Skin epidermis (tissue), 12 donors: Measurements from ENCODE around the gene CCDC107.
A peak's percentile ranks its signal among the peaks of the same experiment; 100 is the strongest.
"Not testable (repeated sequence)": the region's sequence is repeated elsewhere in the genome, so short reads cannot be mapped to it uniquely, and the experiment has no call there.

Source experiments
- H3K27ac ChIP-seq, 21 experiments: fragments of 200-600 bp; sonication (generic) in 11 of 21; one replicate each; pipeline ENCODE4 v1.5.0; 2020; ENCODE audit warnings: mild to moderate bottlenecking in 3 of 21, inconsistent platforms in 2 of 21, moderate library complexity in 2 of 21
- H3K4me3 ChIP-seq, 7 experiments: fragments of 200-600 bp; sonication (generic) in 2 of 7; one replicate each; pipeline ENCODE4 v1.5.0; 2020; ENCODE audit warnings: inconsistent platforms in 2 of 7, mild to moderate bottlenecking in 2 of 7, moderate library complexity in 1 of 7

Gene CCDC107

DNA sequence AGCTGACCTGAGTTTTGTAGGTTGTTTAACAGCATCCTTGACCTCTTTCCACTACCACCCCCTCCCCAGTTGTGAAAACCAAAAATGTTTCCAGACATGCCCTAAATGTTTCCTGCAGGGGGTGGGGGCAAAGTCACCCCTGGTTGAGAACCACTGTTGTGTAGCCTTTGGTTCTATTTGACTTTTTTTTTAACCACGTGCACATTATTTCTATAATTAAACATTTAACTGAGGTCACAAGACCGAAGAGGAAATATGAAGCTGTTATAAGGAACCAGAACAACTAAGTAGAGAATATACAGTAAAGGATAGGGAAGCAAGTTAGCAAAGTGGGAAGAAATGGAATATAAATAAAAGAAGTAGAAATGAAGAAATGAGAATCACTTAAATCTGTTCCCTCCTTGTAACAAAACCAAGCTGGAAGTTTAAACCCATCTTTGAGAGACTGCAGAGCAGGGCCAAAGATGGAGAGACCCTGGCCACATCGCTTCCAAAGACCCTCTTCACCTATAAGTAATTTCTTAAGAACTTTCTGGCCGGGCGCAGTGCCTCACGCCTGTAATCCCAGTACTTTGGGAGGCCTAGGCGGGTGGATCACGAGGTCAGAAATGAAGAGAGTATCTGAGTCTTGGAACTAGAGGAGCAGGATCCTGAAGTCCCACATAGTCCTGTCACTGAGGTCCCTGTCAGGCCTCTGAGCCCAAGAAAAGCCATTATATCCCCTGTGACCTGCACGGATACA is 21.8 kb upstream of the CCDC107 start:
- peak overlapping the region in 10 of 21 experiments; percentile 7 to 73 (median 52) for H3K27ac ChIP-seq

DNA sequence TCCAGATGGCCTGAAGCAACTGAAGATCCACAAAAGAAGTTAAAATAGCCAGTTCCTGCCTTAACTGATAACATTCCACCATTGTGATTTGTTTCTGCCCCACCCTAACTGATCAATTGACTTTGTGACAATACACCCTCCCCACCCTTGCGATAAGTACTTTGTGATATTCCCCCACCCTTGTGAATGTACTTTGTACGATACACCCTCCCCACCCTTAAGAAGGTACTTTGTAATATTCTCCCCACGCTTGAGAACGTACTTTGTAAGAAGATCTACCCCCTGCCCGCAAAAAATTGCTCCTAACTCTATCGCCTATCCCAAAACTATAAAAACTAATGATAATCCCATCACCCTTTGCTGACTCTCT is 21.2 kb upstream of the CCDC107 start:
- not testable (repeated sequence) for H3K4me3 ChIP-seq
- peak overlapping the region in 8 of 21 experiments; percentile 1 to 60 (median 52) for H3K27ac ChIP-seq

More for the DNA sequence above, 21.8 kb upstream of the CCDC107 start:
- H3K4me3 ChIP-seq = no peak overlapping the region

DNA sequence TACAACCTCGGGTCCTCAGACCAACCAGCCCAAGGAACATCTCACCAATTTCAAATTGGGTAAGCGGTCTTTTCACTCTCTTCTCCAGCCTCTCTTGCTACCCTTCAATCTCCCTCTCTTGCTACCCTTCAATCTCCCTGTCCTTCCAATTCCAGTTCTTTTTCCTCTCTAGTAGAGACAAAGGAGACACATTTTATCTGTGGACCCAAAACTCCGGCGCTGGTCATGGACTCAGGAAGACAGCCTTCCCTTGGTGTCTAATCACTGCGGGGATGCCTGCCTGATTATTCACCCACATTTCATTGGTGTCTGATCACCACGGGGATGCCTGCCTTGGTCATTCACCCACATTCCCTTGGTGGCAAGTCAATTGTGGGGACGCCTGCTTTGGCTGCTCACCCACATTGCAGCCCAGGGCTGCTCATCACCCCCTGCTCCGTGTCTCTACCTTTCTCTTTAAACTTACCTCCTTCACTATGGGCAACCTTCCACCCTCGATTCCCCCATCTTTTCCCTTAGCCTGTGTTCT is 20.6 kb upstream of the CCDC107 start:
- H3K27ac ChIP-seq = peak overlapping the region in 5 of 21 experiments; percentile 50 to 60 (median 55)
- not testable (repeated sequence) for H3K4me3 ChIP-seq

DNA sequence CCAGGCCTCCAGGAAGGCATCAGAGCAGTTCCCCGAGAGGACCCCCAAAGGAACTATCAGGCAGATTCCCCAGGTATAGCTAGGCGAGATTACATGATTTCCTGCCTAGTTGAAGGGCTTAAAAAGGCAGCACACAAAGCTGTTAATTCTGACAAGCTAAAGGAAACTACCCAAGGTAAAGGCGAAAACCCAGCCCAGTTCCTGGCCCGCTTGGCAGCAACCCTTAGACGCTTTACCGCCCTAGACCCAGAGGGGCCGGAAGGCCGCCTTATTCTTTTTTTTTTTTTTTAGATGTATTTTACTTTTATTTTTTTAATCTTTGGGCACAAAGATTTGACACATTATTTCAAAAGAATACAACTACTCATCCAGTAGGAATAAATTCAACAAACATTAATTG is 19.3 kb upstream of the CCDC107 start:
- not testable (repeated sequence) for H3K4me3 ChIP-seq
- H3K27ac ChIP-seq = peak overlapping the region in 4 of 21 experiments; percentile 14 to 61 (median 34)

DNA sequence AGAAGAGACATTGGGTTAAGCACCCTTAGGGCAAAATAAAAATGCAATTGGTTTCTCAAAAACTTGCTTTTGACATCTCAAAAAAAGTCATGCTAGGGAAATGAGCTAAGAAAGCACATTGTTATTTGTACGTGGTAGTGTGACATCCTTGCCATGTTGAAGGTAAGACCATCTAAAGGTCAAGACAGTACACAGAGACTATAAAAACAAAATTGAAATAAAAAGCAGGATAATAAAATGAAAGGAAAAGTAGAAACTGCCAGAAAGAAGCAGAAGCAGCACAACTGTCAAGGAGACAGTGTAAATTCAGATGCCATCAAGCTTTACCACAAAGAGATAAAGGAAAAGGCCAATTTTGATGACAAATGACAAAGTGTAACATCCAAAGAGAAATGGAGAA is 18.9 kb upstream of the CCDC107 start:
- not testable (repeated sequence) for H3K4me3 ChIP-seq
- peak overlapping the region in 3 of 21 experiments; percentile 14 to 61 (median 25) for H3K27ac ChIP-seq

DNA sequence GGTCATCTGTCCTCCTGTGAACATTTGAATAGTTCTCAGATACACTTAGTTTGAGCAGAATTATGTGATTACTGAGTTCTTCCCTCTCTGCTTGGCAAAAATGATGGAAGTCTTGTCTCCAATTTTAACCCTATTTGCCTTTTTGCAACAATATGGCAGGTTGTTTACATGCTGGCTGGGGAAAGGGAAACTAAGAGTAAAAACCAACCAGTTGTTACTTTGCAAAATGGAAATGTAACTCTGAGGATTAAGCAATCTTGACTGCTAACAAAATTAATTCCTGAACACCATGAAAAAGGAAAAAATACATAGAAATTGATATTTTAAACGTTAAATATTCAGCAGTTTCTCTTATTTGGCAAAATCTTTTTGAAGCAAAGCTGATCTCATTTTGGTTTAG is 18.5 kb upstream of the CCDC107 start:
- Histone ChIP-seq H3K4me3 (no peak overlapping the region), H3K27ac (peak overlapping the region in 3 of 21 experiments; percentile 14 to 61 (median 17))

DNA sequence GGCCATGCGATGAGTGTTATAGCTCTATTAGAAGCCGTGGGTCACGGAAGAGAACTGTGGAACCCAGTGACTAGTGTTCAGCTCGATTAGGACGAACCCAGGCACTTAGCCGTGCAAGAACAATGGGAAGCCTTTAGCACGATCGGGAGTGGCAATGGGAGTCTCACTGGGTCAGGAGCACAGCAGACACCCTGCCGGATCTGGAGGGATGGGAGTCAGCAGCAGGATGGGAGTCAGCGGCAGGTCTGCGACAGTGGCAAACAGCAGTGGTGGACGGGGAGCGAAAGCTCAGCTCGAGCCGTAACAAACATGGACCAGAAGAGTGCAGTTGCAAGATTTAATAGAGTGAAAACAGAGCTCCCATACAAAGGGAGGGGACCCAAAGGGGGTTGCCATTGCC is 17.7 kb upstream of the CCDC107 start:
- H3K4me3 ChIP-seq, H3K27ac ChIP-seq: not testable (repeated sequence)

DNA sequence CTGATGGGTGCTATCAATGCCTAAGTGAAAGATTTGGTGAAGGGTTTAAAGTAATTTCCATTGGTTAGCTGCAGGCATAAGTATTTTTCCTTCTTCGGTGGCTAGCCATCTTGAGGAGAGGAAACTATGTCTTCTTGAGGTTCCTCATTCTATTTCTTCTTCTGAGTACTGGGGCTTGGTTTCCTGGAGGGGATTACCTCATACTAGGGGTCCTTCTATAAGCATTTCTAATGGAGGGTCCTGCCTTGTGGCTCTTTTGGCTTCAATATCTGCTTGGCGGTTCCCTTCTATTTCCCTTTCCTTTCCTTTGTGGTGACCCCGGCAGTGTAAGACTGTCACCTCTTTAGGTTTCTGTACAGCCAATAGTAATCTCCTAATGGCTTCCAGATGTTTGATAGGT is 16.6 kb upstream of the CCDC107 start:
- not testable (repeated sequence) for H3K4me3 ChIP-seq
- H3K27ac ChIP-seq = peak overlapping the region in 4 of 21 experiments; percentile 5 to 35 (median 25)

DNA sequence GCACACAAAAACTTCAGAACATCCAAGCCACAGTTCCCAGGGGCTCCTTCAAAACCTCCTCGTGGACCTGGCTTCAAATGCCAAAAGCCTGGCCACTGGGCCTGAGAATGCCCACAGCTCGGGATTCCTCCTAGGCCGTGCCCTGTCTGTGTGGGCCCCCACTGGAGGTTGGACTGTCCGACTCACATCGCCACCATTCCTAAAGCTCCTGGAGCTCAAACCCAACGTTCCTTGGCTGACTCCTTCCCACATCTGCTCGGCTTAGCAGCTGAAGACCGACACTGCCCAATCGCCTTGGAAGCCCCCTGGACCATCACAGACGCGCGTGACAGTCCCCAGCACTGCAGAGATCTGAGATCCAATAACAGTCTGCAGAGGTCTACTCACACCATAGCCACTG is 15.0 kb upstream of the CCDC107 start:
- no peak overlapping the region for H3K4me3 ChIP-seq
- no peak overlapping the region for H3K27ac ChIP-seq

DNA sequence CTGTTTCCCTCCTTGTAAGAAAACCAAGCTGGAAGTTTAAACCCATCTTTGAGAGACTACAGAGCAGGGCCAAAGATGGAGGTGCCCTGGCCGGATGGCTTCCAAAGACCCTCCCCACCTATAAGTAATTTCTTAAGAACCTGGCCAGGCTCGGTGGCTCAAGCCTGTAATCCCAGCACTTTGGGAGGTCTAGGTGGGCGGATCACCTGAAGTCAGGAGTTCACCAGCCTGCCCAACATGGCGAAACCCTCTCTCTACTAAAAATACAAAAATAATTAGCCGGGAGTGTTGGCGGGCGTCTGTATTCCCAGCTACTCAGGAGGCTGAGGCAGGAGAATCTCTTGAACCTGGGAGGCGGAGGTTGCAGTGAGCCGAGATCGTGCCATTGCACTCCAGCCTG is 12.4 kb upstream of the CCDC107 start:
- peak overlapping the region in 20 of 21 experiments; percentile 63 to 97 (median 88) for H3K27ac ChIP-seq
- peak overlapping the region; percentile 37 to 55 (median 48) for H3K4me3 ChIP-seq

DNA sequence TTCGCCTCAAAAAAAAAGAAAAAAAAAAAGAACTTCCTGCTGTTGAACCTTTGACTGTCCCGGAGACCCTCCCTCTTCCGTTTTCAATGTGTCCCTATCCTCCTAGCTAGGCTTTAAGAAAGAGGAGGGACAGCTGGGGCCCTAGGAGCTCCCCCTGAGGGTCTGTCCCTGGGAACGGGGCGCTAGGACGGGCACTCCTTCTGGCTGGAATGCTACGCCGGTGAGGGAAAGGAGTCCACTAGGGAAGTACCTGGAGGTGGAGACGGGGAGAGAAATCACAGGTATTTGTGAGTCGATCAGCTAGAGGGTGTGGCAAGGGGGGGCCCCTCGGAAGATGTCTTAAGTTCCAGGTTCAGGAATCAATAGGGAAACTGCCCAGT is 11.9 kb upstream of the CCDC107 start:
- Histone ChIP-seq H3K4me3 (peak overlapping the region; percentile 37 to 55 (median 48)), H3K27ac (peak overlapping the region; percentile 46 to 97 (median 87))

DNA sequence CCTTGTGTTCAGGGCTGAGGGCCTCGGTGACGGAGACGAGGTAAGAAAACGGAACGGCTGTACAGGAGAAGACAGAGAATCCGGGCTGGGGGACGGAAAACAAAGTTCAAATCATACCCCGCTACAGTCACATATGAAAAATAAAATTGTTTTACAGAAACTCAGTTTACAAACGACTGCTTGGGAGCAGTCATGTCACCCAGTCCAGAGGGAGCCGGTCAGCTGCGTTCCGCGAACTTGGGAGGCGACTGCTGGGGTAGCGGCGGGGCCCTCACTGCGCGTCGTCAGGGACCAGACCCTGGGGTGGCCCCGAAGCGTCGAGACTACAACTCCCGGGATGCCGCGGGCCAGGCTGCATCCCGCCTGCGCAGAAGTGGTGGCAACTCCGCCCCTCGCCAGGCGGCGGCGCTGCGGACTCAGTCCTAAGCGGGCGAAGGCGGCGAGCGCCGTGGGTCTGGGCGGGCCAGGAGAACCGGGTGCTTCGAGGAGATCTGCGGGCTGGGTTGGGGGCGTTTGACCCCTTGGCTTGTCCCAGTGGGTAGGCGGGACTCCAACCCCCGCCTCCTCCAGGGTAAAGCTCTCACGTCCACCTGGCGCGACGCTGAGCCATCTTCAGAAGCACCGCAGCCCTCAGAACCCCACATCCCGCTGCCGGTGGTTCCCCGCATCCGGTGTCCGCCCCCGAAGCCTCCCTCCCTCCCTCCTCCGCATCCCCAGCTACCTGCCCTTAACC is 11.4 kb upstream of the CCDC107 start:
- H3K27ac ChIP-seq = peak overlapping the region; percentile 46 to 97 (median 87)
- peak overlapping the region; percentile 37 to 55 (median 48) for H3K4me3 ChIP-seq

DNA sequence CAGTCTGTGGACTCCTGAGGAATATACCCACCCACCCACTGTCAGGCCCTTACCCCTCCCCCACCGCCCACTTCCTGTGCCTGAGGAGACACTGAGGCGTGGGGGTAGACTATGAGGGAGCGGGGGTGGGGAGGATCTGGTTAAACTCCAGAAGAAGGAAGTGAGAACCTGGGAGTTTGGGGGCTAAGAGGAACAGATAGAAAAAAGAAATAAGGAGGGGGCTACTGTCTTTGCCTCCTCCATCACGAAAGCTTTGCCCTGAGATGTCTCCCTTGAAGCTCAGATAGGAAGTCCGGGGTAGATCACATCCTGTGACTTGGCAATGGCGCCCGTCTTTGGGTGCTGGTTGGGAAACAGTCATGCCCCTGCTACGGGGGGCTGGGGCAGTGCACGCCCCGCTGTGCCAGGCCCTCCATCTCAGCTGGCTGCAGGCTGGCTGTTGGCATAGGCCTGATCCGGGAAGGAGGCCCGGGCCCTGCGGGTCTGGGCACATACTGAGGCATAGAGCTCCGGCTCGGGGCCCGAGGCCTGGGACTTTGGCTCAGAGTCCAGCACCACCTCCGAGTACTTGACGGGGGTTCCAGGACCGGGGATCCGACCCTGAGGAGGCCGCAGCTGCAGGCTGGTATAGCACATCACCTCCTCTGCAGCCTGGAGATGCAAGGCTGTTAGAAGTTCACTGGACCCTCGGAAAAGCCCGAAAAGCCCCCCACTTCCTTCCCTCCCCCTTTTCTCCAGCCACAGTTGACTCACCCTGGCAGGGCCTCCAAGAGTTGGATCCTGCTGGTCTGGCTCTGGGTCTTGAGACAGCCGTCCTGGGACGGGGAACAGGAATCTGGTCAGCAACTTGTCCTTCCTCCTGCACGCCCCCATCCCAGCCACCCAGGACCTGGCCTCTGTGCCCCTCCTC is 8.4 kb upstream of the CCDC107 start:
- Histone ChIP-seq H3K4me3 (peak overlapping the region; percentile 18 to 47 (median 27)), H3K27ac (peak overlapping the region in 20 of 21 experiments; percentile 6 to 97 (median 75))

DNA sequence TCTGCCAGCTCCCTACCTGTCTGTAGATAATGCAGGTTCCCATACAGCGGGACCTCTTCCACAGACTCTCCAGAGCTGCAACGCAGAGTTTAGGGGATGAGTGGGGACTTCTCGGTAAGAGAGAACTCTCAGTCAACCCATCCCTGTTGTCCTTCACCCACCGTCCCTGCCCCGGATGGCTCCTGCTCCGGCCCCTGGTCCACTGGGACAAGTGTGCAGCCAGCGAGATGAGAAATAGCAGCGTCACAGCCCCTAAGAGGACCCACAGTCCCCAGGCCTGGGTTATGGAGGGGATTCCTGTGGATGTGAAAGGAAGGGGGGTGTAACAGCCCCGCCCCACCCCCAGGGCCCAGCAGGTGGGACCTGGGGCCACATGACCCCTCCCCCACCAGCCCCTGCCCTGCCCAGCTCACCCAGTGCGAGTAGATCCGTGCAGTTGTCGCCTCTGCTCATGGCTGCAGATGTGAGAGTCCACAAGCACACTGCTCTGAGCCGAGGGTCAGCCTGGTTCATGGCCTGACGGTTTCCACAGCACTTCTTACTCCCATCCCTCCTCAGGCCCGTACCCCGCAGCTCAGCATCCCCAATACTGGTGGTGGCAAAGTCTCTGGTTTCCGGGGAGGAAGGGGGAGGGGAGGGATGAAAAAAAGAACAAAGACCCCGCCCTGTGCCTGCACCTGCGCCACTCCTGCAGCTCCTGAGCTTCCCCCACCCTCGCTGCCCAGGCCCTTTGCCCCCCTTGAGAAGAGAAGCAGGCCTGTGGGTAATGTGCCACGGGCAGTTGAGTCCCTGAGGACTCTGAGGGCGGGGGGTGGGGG is 7.5 kb upstream of the CCDC107 start, which contains the start of gene SIT1:
SIT1 (minus strand) TSS at position 591 of the 818 bp plus-strand sequence; CDS start at position 513, 78 bp downstream.
- peak within 1 kb of the TSS; percentile 18 to 47 (median 27) for H3K4me3 ChIP-seq
- H3K27ac ChIP-seq = peak within 1 kb of the TSS in 20 of 21 experiments; percentile 20 to 97 (median 75)

DNA sequence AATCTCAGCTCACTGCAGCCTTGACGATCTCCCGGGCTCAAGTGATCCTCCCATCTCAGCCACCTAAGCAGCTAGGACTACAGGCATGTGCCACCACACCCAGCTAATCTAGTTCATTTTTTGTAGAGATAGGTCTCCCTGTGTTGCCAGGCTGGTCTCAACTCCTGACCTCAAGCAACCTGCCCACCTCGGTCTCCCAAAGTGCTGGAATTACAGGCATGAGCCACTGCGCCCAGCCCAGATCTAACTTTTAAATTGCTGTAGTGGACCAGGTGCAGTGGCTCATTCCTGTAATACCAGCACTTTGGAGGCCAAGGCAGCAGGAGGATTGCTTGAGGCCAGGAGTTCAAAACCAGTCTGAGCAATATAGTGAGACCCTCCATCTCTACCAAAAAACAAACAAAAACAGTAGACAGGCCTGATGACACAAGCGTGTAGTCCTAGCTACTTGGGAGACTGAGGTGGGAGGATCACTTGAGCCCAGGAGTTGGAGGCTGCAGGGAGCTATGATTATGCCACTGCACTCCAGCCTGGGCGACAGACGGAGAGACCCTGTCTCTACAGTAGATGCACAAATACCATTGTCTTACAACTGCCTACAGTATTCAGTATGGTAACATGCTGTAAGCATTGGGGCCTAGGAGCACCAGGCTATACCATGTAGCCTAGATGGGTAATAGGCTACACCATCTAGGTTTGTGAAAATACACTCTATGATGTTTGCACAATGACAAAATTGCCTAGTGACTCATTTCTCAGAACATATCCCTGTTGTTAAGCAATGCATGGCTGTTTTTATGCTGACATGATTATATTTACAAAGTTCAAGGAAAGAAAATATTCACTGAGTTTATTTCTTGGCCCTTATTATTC is 5.9 kb upstream of the CCDC107 start:
- H3K27ac ChIP-seq = peak overlapping the region in 7 of 21 experiments; percentile 6 to 97 (median 67)

DNA sequence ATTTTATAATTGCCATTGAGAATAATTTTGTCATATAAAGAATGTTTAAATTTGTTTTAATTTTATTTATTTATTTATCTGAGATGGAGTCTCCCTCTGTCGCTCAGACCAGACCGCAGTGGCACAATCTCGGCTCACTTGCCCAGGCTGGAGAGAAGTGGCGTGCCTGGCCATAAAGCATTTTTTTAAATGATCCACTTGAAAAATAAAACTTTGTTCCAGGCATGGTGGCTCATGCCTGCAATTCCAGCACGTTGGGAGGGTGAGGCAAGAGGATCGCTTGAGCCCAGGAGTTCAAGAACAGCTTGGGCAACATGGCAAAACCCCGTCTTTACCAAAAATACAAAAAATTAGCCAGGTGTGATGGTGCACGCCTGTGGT is 5.3 kb upstream of the CCDC107 start:
- no peak overlapping the region for H3K4me3 ChIP-seq
- peak overlapping the region in 9 of 21 experiments; percentile 7 to 72 (median 30) for H3K27ac ChIP-seq

More for the DNA sequence above, 5.9 kb upstream of the CCDC107 start:
- no peak overlapping the region for H3K4me3 ChIP-seq

DNA sequence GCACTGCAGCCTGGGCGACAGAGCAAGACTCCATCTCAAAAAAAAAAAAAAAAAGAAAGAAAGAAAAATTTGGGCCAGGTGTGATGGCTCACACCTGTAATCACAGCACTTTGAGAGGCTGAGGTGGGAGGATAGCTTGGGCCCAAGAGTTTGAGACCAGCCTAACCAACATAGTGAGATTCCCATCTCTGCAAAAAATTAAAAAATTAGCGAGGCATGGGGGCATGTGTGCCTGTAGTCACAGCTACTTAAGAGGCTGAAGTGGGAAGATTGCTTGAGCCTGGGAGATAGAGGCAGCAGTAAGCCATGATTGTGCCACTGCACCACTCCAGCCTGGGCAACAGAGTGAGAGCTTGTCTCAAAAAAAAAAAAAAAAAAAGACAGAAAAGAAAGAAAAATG is 4.5 kb upstream of the CCDC107 start:
- Histone ChIP-seq H3K27ac (peak overlapping the region in 4 of 21 experiments; percentile 30 to 72 (median 52)), H3K4me3 (no peak overlapping the region)

DNA sequence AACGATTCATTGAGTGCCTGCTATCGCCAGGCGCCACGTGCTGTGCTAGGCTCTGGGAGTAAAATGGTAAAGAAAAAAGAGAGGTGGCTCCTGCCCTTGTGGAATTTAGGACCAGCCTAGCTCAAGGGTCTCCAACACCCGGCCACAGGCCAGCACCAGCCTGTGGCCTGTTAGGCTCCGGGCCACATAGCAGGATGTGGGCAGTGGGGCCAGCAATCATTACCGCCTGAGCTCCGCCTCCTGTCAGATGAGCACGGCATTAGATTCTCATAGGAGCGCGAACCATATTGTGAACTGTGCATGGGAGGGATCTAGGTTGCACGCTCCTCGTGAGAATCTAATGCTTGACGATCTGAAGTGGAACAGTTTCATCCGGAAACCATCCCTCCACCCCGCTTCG is 1.7 kb upstream of the CCDC107 start:
- Histone ChIP-seq H3K27ac (peak overlapping the region in 2 of 21 experiments; percentile 54 to 100), H3K4me3 (no peak overlapping the region)
